ENCODE data around the gene PHIP.

GRCh38 chr6:79042799-79043126 lies 35.3 kb downstream of the PHIP start:
- TF ChIP-seq POLR2AphosphoS5 (IDR thresholded peaks at IDR 0.05), result no peak
- TF ChIP-seq, protein P1, sequence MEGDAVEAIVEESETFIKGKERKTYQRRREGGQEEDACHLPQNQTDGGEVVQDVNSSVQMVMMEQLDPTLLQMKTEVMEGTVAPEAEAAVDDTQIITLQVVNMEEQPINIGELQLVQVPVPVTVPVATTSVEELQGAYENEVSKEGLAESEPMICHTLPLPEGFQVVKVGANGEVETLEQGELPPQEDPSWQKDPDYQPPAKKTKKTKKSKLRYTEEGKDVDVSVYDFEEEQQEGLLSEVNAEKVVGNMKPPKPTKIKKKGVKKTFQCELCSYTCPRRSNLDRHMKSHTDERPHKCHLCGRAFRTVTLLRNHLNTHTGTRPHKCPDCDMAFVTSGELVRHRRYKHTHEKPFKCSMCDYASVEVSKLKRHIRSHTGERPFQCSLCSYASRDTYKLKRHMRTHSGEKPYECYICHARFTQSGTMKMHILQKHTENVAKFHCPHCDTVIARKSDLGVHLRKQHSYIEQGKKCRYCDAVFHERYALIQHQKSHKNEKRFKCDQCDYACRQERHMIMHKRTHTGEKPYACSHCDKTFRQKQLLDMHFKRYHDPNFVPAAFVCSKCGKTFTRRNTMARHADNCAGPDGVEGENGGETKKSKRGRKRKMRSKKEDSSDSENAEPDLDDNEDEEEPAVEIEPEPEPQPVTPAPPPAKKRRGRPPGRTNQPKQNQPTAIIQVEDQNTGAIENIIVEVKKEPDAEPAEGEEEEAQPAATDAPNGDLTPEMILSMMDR (IDR thresholded peaks at IDR 0.05), result no peak

Data from gastroesophageal sphincter (tissue), 3 donors.